ENCODE data around the gene GSTP1. TPM values are rescaled to one million over a fixed set of nuclear protein-coding genes. Genes with fewer than 3 reads are reported as not detected.

GSTP1 gene
- total RNA-seq, 1 experiment from 2014 or later: 838 TPM

GRCh38 chr11:67634366-67635230 is 51.0 kb downstream of the GSTP1 start:
- intact Hi-C loops (cut with micrococcal nuclease; ENCODE audit: unreplicated experiment): no loop called here
- no peaks in the 10 kb centered on the region for H3K9me3 Mint-ChIP-seq (ENCODE audit: low read depth, unreplicated experiment)
- CTCF ChIA-PET: no interaction called here
- no peak for DNase-seq
- H3K27ac Mint-ChIP-seq (ENCODE audit: unreplicated experiment): no peak overlapping the region
- BruUV-seq (replicated peaks): no TSS peak
- no peak overlapping the region for H3K4me3 Mint-ChIP-seq (ENCODE audit: low read depth, unreplicated experiment)
- H3K36me3 Mint-ChIP-seq (ENCODE audit: insufficient read depth, unreplicated experiment): peaks cover 11% of the 10 kb centered on the region
- no peaks in the 10 kb centered on the region for H3K27me3 Mint-ChIP-seq (ENCODE audit: unreplicated experiment)
- no peaks in the 10 kb centered on the region for H3K4me1 Mint-ChIP-seq (ENCODE audit: low read depth, unreplicated experiment)
- TF ChIP-seq CTCF (IDR thresholded peaks at IDR 0.05; ENCODE audit: unreplicated experiment): no peak

GRCh38 chr11:67635231-67635521 is 51.6 kb downstream of the GSTP1 start:
- no peak for TF ChIP-seq CTCF (IDR thresholded peaks at IDR 0.05; ENCODE audit: unreplicated experiment)
- Mint-ChIP-seq H3K4me3 (ENCODE audit: low read depth, unreplicated experiment) (no peak overlapping the region), H3K36me3 (ENCODE audit: insufficient read depth, unreplicated experiment) (peaks cover 6% of the 10 kb centered on the region), H3K9me3 (ENCODE audit: low read depth, unreplicated experiment) (no peaks in the 10 kb centered on the region), H3K27ac (ENCODE audit: unreplicated experiment) (no peak overlapping the region), H3K27me3 (ENCODE audit: unreplicated experiment) (no peaks in the 10 kb centered on the region), H3K4me1 (ENCODE audit: low read depth, unreplicated experiment) (no peaks in the 10 kb centered on the region)
- no peak for DNase-seq
- intact Hi-C loops (cut with micrococcal nuclease; ENCODE audit: unreplicated experiment): no loop called here
- CTCF ChIA-PET: no interaction called here
- BruUV-seq (replicated peaks): no TSS peak

Other genes with a start within 250 kb of the GSTP1 start
- gene POLD4, start 230.3 kb upstream of the GSTP1 start, total RNA-seq (2022): 95.1 and 119 TPM in 2 replicates
- gene CLCF1, start 210.2 kb upstream of the GSTP1 start, total RNA-seq (2022): 7.1 and 7.5 TPM in 2 replicates
- 26.9 and 38.6 TPM in 2 replicates for gene RAD9A, start 191.8 kb upstream of the GSTP1 start, total RNA-seq (2022)
- gene PPP1CA, start 182.0 kb upstream of the GSTP1 start, total RNA-seq (2022): 179 and 180 TPM in 2 replicates
- not detected in 2 replicates for gene TBC1D10C, start 179.7 kb upstream of the GSTP1 start, total RNA-seq (2022)
- 0.10 TPM in 1 of 2 replicates, not detected in the other for gene CARNS1, start 168.1 kb upstream of the GSTP1 start, total RNA-seq (2022)
- 44.3 and 47.5 TPM in 2 replicates for gene RPS6KB2, start 155.3 kb upstream of the GSTP1 start, total RNA-seq (2022)
- 0.51 and 1.3 TPM in 2 replicates for gene PTPRCAP, start 146.1 kb upstream of the GSTP1 start, total RNA-seq (2022)
- gene CORO1B, start 140.3 kb upstream of the GSTP1 start, total RNA-seq (2022): 103 and 116 TPM in 2 replicates
- gene GPR152, start 131.1 kb upstream of the GSTP1 start, total RNA-seq (2022): not detected in 2 replicates
- 24.8 and 25.4 TPM in 2 replicates for gene CABP4, start 128.5 kb upstream of the GSTP1 start, total RNA-seq (2022)
- gene TMEM134, start 114.6 kb upstream of the GSTP1 start, total RNA-seq (2022): 31.9 and 33.2 TPM in 2 replicates
- 44.0 and 48.4 TPM in 2 replicates for gene AIP, start 100.8 kb upstream of the GSTP1 start, total RNA-seq (2022)
- 70.5 and 84.1 TPM in 2 replicates for gene PITPNM1, start 78.4 kb upstream of the GSTP1 start, total RNA-seq (2022)
- 59.7 and 64.7 TPM in 2 replicates for gene CDK2AP2, start 75.7 kb upstream of the GSTP1 start, total RNA-seq (2022)
- gene CABP2, start 60.4 kb upstream of the GSTP1 start, total RNA-seq (2022): not detected in 2 replicates
- 216 and 233 TPM in 2 replicates for gene NDUFV1, start 23.1 kb downstream of the GSTP1 start, total RNA-seq (2022)
- 9.7 and 12.7 TPM in 2 replicates for gene NUDT8, start 46.1 kb downstream of the GSTP1 start, total RNA-seq (2022)
- gene TBX10, start 56.0 kb downstream of the GSTP1 start, total RNA-seq (2022): not detected in 2 replicates
- gene ACY3, start 66.9 kb downstream of the GSTP1 start, total RNA-seq (2022): 0.83 and 2.0 TPM in 2 replicates
- gene ALDH3B2, start 90.8 kb downstream of the GSTP1 start, total RNA-seq (2022): 2.4 and 2.9 TPM in 2 replicates